HG03439 (cell line): ENCODE measurements around the gene CNPY1.

Experiments
- ATAC-seq: cut with Tn5 transposase; IDR thresholded peaks from one replicate; pipeline ENCODE4 v1.9.1; 2021; ENCODE audit warnings: mild to moderate bottlenecking, moderate library complexity; ENCODE audit not compliant: unreplicated experiment

CNPY1 gene

DNA sequence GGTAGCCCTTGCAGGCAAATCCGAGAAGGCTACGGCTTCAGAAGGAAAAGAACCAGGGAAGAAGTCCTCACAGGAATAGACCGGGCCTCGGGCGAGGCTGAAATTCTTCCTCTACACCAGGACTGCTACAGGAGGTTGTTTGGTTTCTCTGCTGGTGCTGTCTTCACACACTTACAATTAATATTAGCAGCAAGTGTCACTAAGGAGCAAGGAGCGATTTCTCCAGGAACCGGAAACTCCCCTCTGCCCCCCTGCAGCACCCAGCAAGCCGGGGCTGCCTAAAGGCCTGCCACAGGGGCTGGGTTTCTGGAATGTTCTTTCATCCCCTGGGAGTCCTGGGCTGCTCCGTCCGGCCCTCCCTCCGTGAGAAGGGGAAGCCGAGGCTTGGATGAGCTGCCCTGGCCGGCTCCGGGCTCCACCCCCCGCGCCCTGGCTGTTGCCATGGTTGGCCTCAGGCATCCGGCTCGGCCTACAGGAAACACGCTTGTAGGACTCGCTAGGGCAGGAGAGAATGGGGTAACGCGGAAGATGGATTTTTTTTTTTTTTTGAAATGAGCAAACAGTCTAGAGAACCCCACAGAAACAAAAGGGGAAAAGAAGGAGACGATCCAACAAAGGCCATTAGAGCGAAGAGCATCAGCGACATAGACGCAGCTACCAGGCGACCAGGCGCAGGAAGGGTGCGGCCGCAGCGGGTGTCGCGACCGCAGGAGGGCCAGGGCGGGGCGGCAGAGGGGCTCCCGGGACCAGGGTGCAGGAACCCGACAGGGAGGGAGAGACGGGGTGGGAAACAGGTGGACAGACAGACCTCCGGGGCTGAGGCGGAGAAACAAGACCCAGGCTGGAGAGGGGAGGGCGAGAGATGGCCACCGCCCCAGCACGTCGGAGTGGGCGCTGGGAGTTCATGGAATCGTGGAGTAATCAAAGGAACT lies 55.4 kb downstream of the CNPY1 start:
- peak; percentile 91 for ATAC-seq

DNA sequence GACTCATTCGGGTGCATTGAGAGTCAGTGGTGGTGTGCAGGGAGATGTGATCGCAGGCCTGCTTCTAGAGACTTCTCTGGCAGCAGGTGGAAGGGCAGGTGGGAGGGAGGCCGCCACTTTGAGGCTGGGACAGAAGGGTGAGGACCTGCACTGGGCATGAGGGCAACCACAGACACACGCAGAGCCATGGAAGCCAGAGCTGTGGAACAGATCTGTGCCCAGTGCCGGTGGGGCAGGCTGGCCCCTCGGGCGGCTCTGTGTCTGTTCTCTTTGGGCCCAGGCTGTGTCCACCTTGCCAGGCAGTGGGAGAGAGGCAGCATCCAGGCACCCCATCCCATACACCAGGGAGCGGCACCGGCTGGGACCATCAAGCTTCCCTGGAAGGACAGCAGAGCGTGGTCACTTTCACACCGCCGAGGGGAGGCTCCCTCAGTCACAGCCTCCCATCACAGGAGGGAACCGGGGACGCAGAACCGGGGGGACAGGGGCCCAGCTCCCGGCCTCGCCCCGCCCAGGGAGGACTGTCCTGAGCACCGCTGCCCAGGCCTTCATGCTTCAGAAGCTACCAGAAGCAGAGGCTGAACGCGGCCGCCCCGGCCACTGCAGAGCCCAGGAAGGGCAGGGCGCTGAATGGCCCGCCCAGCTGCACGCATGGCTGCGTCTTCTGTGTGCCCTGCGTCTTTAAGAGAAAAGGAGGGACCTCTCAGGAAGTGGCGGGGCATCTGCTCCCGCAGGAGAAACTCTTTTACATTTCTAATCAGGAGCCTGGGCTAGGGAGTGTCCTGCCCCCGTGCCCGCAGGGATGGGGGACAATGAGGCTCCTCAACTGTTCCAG lies 56.3 kb downstream of the CNPY1 start:
- ATAC-seq: peak; percentile 32

DNA sequence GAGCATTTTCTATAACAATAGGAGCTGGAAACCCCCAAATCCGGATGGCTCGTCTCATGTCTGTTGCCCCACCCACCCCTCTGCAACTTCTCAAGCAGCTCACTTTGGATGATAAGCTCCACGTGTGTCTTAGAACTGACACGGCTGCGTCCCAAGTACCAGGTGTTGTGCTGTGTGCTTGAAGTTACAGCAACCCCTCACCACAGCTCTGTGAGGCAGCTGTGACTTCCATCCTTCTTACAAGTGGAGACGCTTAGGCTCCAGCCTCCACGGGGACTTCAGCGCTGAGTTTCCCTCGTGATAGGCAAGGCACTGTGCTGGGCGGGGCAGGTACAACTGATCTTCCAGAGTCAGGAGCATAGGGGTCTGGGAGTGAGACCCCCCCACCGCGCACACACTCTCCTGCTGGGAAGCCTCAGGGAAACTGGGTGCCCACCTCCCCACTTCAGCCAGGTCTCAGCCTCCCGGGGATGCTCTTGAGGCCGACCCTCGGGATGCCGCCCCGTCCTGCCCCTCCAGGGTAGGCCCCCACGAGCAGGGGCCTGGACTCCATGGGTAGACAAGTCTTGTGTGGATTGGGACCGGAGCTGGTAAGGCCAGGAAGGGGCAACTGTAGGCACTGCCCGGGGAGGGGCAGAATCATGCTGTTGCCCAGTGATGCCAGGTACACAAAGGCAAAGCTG lies 57.1 kb downstream of the CNPY1 start:
- no peak for ATAC-seq

DNA sequence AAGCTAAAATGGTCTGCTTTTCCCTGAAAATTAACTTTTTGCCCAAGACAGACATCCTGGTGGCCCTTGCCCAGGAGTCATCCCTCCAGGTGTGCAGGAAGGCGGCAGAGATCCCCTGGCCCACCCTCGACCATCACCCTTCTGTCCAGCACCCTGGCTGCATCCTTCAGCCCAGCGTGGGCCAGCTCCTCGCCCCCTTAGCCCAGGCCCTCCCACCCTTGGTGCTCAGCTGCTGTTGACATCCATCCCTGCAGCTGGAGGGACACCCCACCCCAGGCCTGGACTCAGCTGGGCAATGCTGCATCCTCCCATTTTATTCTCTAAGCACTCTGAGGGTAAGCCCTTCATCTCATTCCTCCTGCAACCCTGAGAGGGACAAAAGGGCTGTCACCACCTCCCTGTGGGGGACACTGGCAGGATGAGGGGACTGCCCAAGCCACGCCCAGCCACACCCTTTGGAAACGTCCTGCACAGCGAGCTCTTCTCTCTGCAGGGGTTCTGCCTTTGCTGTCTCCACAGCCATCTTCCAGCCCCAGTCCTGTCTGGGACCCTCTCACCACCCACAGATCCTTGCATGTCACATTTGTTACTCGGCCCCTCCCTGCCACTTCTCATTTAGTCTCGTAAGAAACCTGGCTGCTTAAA lies 57.8 kb downstream of the CNPY1 start:
- ATAC-seq: no peak

DNA sequence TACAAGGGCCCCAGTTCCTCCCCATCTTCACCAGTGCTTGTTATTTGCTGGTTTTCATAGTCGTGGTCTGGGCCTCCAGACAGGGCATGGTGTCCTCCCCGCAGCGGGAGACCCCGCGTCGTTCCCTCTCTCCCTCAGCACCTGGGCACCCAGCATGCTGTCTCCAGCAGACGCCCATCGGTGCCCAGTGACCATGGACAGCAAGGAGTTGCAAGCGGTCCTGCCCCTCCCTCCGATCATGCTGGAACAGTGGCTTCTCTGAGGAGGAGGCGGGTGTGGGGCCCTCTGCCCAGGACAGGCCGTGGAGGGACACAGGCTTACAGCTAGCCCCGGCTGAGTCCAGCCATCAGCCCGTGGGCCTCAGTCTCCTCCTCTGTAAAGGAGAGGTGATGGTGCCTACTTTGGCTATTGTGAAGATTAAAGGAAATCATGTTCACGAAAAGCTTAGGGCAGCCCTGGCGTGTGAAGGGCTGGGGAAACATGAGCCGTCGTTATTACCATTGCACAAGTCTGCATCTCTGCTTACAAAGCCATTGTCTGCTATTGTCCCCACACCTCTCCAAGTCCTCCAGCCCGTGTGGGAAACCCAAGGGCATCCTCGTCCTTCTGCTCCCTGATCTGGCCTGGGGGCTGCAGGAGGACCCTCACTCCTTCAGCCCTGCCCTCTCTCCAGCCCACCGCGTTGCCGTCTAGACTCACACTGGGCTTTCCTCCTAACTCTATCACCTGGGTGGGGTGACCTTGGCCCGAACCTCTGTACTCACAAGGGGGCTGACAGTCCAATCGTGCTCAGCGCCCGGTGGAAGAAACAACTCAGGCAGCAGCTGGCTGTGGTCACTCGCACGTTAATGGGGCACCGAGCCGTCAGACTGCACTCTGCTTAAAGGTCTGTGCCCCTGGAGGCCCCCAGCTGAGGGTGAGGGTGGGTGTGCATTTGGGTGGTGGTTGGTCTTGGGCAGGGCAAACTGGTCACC lies 58.6 kb downstream of the CNPY1 start:
- ATAC-seq: no peak

DNA sequence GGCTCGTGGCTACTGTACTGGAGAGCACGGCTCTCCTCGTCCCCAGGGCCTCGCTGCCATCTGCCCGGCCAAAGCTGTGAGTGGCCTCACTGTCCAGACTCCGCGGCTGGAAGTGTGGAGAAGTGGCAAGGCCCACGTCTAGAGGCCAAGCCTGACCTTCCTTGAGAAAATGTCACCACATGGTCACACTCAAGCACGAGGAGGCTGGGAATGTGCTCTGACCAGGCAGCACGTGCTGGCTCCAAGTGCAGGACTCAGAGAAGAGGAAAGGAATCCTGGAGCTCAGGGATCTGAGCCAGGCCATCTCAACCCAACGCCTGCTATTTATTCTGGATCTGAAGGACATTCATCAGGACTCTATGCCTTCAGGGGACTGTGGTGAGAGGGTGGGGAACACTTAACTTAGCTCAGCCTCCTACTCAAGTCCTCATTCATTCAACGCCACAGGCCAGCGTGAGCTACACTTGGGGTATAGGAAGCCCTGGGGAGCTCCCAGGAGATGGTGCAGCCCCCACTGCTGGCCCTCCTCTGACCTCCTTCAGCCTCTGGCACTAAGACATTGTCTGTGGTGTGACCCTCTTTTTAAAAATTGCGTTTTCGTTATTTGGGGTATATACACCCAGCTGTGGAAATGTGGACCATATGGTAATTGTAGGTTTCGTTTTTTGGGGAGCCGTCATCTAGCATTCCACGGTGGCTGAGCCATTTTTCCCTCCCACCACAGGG lies 59.4 kb downstream of the CNPY1 start:
- no peak for ATAC-seq

DNA sequence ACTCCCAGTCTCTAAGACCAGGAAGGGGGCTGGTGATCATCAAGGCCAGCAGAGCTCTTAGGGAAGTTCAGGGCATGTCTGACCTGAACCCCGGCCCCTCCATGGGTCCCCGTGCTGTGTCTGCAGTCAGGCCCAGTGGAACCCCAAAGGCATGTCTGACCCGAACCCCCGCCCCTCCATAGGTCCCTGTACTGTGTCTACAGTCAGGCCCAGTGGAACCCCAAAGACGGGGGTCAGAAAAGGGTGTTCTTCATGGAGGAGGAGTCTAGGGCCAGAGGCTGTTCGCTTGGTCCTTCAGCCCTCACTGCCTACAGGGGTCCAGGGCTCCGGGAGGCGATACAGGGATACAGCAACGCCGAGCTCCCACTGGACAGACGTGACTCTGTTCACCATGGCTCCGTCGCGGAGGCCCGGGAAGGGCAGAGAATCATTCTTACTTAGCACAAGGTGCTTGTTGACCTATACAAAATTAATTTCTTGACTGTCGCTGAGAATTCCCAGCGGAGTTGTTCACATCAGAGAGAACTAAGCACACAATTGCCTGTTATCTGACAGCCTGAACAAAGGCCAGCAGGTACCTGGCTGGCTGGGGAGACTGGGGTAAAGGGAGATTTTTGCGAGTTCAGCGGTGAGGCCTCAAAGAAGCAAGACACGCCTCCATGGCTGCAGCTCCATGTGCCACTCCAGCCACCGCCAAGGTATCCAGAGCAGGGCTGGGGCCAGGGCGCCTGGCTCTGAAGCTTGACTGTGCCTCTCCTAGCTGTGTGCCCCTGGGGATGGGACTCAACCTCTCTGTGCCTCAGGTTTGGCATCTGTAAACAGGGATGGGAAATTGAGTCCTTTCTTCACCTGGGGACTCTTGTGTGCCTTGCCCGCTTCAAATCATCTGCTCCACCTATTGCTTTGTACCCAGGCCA lies 61.6 kb downstream of the CNPY1 start:
- no peak for ATAC-seq

DNA sequence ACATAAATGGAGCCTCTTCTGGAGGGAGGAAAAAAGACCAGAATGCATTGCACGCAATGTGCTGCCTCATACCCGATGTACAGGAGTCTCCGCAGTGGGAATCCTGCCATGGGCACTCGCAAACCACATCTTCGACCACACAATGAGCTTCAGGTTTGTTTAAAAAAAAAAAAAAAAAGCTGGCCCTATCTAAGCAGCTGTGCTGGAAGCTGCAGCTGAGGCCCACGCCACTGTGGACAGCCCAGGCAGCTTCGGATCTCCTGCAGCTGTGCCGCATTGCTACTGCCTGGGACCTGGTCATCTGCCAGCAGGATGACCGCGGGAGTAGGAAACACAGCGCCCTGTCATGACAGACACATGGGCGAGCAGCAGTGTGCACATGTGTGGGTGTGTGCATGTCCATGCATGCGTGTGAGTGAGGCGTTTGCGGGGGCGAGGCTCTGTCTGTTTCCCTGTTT lies 62.5 kb downstream of the CNPY1 start:
- no peak for ATAC-seq

DNA sequence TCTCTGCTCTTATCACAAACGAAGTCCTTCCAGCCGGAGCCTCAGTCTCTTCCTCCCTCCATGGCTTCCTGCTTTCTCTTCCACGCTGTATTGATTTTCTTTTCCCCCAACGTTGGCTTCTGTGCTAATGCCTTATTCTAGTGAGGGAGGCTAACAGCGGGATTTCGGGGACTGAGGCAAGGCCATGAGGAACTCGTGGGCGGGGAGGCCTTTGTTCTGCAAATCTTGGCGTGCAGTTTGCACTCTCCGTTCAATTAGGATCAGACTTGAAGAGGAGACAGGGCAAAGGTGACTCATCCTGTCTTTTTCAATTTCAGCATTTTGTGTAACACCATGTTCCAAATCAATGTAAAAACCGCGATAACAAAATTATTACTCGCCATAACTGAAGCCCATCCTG lies 63.1 kb downstream of the CNPY1 start:
- ATAC-seq: no peak

DNA sequence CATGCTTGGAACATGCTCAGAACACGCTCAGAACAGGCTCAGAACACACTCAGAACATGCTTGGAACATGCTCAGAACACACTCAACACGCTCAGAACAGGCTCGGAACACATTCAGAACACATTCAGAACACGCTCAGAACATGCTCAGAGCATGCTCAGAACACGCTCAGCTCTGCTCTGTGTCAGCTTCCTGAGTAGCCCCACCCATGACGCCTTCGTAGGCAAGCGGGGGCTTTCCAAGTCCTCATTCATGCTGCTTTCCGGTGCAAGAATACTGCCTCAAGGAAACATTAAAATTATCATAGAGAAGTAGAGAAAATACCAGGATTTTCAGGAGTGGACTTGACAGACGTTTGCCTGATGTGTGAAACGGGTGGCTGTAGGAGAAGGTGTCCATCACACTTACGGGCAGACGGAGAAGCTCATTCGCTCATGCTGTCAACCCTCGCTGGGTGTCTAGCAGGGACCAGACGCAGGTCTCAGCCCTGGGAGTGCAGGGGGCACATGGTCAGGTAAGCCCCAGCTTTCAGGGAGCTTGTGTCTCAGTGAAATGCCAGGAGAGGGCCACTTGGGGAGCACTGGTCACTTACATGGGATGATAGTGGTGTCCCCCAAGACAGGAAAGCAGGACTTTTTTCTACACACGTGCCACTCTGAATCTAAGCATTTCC lies 63.7 kb downstream of the CNPY1 start:
- ATAC-seq: no peak

DNA sequence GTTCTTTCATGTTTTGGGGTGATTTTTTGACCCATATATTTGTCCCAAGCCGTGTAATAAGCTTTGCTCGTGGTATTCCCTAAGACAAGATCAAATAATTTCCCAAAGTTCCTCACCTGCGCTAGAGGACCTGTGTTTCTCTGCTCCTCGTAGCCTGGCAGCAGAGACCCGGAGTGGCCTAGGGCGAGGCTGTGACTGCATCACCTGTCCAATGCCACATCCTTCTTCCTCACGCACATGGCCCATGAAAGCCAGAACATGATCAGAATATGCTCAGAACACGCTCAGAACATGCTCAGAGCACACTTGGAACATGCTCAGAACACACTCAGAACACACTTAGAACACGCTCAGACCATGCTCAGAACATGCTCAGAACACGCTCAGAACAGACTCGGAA lies 64.6 kb downstream of the CNPY1 start:
- ATAC-seq: no peak

DNA sequence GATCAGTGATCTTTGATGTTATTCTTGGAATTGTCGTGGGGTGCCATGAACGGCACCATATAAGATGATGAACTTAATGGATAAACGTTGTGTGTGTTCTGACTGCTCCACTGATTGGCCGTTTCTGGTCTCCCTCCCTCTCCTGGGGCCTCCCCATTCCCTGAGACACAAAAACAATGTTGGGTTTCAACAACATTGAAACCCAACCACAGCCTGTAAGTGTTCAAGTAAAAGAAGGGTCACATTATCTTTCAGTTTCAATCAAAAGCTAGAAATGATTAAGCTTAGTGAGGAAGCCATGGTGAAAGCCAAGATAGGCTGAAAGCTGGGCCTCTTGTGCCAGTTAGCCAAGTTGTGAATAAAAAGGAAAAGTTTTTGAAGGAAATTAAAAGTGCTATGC lies 68.9 kb downstream of the CNPY1 start:
- ATAC-seq: peak; percentile 91

DNA sequence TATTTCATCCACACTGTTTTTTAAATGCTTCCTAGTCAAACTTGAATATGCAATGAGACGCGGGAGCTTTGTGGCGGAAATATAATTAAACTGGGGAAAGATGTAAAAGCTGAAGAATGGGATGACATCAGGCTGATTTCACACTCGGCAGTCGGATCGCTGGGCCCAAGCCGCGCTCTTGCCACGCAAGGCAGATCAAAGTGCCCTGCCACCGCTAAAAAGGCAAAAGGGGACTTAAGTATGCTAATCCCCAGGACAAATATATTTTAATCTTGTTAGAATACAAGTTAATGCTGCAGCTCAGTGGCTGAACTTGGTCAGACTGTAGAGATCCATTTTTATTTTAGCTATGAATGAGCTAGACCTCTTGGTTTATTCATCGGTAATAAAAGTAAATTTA lies 74.6 kb downstream of the CNPY1 start:
- no peak for ATAC-seq

DNA sequence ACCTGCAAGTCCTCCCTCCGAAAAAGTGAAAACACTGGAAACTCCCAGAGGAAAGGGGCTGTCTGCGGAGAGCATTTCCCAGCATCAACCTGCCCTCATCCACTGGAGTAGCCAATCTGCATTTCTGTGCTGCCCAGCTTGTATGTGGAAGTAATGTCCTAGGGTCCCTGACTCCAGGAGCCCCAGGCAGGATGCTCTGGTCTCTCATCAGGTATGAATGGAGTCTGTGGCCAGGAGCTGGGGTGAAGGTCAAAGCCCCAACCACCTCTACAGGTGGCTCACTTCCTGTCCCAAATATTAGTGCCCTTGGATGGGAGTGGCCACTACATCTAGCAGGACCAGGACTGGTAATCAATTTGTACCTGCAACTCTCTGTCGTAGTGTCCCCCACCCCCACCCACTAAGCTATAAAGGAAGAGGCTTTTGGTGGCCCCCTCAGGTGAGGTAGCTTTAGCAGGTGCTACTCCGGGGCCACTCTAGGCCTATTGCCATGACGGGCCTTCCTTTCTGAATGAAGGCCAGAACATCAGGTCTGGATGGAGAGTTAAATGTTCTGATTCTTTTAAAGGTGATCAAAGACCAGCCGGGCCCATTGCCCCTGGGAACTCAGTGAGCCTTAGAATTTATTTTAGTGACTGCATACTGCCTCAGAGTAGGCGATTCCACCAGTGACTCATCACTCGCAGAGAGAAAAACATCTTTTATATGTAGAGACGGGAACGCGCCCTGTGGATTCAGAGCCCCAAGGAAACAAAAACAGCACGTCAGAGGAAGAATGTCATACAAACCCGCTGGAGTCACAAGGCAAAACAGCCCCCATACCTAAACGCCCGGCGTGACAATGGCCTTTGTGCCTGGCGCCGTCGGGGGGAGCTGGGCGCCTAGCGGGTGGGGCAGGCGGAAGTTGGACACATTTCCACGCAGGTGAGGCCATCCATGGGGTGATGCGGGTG lies 75.4 kb downstream of the CNPY1 start:
- no peak for ATAC-seq

DNA sequence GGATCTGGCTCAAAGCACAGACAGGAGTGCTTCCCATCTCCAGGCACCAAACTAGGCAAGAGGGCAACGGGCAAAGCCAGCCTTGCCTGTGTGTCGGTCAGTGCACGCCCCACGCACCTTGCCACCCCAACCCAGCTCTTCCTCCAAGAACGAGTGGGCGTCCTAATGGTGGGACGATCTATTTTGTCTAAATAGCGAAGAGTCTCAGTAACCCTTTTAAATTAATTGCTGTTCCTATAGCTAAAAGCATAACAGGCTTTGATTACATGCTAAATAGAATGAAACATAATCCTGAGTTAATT lies 76.2 kb downstream of the CNPY1 start:
- ATAC-seq: no peak
